GM18498 (cell line): ENCODE measurements around the gene PTGS1.
"Not testable (repeated sequence)": the region's sequence is repeated elsewhere in the genome, so short reads cannot be mapped to it uniquely, and the experiment has no call there.

Source experiments
- ATAC-seq: cut with Tn5 transposase; IDR thresholded peaks from one replicate; pipeline ENCODE4 v1.9.1; 2021; ENCODE audit warnings: mild to moderate bottlenecking, moderate library complexity; ENCODE audit not compliant: unreplicated experiment

The PTGS1 gene

DNA sequence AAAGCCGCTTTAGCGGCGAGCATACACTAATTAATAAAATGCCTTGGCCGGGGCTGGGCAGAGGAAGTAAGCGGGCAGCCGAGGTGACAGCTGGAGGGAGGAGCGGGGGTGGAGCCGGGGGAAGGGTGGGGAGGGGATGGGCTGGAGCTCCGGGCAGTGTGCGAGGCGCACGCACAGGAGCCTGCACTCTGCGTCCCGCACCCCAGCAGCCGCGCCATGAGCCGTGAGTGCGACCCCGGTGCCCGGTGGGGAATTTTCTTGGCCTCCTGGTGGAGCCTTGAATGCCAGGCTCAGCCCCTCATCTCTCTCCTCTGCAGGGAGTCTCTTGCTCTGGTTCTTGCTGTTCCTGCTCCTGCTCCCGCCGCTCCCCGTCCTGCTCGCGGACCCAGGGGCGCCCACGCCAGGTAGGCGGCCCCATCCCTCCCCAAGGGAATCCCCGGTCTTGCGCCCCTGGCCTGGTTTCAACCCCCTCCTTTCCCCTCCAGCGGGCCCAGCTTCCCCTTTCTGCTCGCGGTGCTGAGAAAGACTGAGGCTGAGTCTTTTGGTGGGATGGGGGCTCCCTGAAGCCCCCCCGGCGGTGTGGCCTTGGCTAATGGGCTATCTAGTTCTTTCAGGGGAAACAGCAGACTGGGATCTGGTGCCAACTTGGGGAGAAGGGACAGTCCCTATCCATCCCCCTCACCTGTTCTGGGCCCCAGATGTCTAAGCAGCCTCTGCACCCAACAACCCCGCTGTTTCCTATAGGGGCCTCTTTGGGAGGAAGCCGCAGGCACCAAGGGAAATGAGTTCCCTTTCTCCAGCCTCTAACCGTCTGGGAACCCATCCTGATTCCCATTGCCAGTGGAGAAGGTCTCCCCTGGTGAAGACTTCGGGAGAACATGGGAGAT is at the start of gene PTGS1:
TSS of gene PTGS1 (plus strand) at position 156 of the 887 bp plus-strand sequence. CDS start at position 217, 61 bp downstream.
- ATAC-seq = peak; percentile 73

GRCh38 chr9:122322553-122322952 is 48.3 kb upstream of the PTGS1 start:
- no peak for ATAC-seq

DNA sequence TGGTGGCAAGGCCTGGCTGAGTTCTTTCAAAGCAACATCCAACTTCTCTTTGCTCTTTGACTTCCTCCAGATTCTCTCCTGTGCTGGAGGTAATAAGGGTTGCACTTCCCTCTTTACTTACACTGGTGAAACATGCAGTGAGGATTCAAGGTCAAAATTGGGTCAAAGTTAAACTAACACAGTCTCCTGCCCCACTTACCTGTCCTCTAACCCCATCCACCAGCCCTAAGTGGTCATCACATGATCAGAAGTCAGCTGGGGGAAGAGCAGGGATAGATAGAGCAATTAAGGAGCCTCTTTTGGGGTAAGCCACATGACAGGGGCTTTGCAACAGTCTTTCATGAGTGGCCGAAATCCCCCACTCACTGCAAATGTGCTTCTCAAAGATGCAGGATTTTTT is 46.2 kb upstream of the PTGS1 start:
- not testable (repeated sequence) for ATAC-seq

DNA sequence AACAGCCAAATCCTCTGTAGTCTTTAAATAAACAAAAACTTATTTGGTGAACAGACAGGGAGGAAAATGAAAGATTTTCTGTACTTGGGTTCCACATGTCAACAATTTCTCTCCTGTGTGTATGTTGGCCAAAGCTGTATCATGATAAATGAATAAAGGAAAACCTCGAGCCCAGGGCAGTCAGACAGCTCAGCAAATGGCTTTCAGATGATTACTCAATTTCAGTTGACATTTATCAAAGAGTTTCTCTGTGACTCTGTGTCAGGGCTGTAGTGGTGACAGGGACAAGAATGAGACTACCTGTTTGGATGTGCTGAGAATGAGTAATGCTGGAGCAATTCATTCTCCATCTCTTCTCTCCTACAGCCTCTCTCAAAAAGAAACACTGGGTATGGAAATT is 45.7 kb upstream of the PTGS1 start:
- ATAC-seq = no peak

GRCh38 chr9:122327175-122327574 is 43.6 kb upstream of the PTGS1 start:
- peak; percentile 55 for ATAC-seq

GRCh38 chr9:122329597-122329996 is 41.2 kb upstream of the PTGS1 start:
- no peak for ATAC-seq

DNA sequence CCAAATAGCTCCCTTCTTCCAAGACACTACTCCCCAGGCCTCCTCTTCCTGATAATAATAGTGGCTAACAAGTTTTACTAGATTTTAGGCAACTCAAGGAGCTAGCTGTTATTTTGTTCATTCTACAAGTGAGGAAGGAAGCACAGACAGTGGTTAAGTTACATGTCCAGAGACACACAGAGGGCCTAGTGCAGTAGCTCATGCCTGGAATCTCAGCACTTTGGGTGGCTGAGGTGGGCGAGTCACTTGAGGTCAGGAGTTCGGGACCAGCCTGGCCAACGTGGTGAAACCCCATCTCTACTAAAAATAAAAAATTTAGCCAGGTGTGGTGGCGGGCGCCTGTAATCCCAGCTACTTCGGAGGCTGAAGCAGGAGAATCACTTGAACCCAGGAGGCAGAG is 40.4 kb upstream of the PTGS1 start:
- ATAC-seq = not testable (repeated sequence)

- no peak for ATAC-seq
Measured at GRCh38 chr9:122331523-122331927, 39.3 kb upstream of the PTGS1 start.

GRCh38 chr9:122332083-122332482 is 38.7 kb upstream of the PTGS1 start:
- no peak for ATAC-seq

DNA sequence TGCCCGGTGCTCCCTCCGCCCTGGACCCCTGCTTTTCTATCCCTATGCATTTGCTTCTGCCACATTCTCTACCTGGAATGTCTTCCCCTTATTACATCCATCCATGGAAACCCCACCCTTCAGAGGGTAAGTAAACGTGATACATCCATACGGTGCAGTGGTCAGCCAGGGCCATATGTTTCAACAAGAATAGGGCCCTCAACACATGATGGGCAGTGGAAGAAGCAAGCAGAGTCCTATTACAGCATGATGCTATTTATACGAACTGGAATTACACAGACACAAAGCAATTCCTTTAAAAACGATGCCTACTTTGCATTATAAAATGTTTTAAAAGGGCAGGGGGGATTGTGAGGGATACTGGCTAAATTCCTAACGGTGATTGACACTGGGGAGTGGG is 38.2 kb upstream of the PTGS1 start:
- ATAC-seq = no peak

- no peak for ATAC-seq
Measured at GRCh38 chr9:122333169-122333808, 37.5 kb upstream of the PTGS1 start.

GRCh38 chr9:122334916-122335315 is 35.9 kb upstream of the PTGS1 start:
- ATAC-seq = no peak

DNA sequence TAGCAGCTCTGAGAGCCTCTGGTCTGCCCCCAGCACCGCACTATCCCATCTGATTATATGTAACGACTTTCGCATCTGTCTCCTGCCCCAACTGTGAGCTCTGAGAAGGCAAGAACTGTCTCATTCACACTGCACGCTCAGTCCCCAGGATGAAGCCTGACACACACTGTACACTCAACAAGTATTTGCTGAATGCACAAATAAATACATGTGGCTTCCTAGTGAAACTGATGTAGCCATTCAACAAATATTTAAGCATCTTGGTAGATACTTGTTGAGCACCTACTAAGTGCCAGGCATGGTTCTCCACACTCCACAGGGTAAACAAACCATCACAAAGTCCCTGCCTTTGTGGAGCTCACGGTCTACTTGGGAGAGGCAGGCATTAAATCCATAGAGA is 34.6 kb upstream of the PTGS1 start:
- ATAC-seq = no peak

DNA sequence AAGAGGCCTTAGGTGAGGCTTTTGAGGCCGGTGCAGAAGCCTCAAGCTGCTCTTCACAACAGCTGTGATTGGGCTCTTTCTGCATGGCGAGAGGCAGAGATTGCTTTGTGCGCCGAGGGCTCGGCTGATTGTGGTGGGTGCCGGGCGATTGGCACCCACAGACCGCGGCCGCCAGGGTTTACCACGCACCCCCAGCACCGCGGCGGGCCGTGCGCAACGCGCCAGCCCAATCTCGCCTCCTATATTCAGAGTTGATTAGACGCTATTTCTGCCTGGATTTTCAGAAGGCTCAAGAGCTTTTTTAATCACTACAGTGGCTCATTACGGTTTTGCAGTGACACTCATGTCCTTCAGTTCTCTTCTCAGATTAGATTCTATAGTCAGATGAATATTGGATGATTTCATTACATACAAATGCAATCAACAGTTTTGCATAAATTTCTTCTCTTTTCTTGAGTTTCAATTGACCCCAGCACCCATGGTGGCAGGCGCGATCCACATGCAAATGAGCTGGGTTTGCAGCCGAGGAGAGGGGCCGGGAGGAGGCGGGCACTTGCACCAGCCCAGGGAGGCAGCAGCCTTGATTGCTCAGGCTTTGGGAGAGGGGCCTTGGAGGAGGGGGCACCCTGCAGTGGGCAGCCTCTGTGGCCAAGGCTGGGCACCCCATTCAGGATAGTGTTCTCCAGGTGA is 33.8 kb upstream of the PTGS1 start:
- ATAC-seq = no peak

GRCh38 chr9:122337556-122337929 is 33.3 kb upstream of the PTGS1 start:
- no peak for ATAC-seq

DNA sequence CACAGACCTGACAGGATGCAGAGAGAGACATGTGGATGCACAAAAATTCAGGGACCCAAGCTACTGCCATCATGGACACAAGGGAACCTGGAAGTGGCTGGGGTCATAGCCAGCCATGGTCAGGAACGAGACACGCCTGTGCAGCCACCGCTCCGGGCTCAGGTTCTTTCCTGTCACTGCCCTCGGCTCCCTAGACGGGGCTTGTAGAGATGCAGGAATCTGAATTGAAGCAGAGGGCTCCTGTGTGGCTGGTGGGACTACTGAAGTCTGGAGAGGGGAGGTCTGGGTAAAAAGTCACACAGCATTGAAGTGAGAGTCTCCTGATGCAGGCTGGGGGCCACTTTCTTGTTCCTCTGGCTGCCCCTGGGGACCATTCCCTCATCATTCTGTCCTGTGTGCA is 32.3 kb upstream of the PTGS1 start:
- ATAC-seq = no peak

- ATAC-seq = no peak
Measured at GRCh38 chr9:122338994-122339393, 31.8 kb upstream of the PTGS1 start.

- ATAC-seq = no peak
Measured at GRCh38 chr9:122339579-122339978, 31.2 kb upstream of the PTGS1 start.

- no peak for ATAC-seq
Measured at GRCh38 chr9:122340161-122340560, 30.7 kb upstream of the PTGS1 start.

DNA sequence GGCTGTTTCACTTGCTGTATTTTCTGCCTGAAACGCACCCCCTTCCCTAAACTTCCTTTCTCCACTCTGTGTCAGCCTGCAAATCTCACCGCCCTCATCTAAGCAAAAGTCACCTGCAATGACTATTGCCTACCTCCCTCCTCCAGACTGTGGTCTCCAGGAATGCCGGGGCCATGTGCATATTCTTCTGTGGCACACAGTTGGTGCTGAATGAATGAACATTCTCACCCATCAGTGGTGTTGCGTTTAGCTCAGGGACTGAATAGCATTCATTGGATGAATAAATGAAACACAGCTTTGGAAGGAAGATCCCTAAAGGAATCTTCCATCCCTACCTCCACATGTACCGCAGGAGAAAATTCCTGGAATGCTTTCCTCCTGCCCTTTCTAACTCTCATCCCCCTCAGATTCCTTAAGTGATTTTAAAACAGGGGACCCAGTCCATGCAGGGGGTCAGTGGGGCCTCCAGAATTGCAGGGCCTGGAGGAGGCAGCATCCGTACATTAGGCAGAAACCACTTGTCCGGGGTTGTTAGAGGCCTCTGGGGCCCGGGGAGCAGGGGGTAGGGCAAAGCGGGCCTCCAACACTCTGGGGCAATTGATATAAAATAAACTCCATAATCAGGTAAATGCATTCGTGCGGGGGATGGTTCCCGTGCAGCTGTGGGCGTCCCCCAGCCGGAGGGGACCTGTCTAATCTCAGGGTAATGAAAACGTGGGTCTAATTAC is 28.3 kb upstream of the PTGS1 start:
- no peak for ATAC-seq
